HG03442 (cell line): ENCODE results near the gene CPLX3.

Source experiments
- ATAC-seq: cut with Tn5 transposase; IDR thresholded peaks from one replicate; pipeline ENCODE4 v1.9.1; 2021; ENCODE audit warnings: mild to moderate bottlenecking, moderate library complexity; ENCODE audit not compliant: unreplicated experiment

The CPLX3 gene

GRCh38 chr15:74788042-74788682, 38.3 kb upstream of the CPLX3 start:
- ATAC-seq = no peak

GRCh38 chr15:74788683-74789151, 37.7 kb upstream of the CPLX3 start:
- ATAC-seq = no peak

GRCh38 chr15:74789171-74789631, 37.2 kb upstream of the CPLX3 start:
- ATAC-seq = no peak

GRCh38 chr15:74789741-74790079, 36.7 kb upstream of the CPLX3 start:
- no peak for ATAC-seq

GRCh38 chr15:74790080-74790916, 36.1 kb upstream of the CPLX3 start:
- no peak for ATAC-seq

- no peak for ATAC-seq
Observed at GRCh38 chr15:74791007-74791406, 35.4 kb upstream of the CPLX3 start.

- no peak for ATAC-seq
Observed at GRCh38 chr15:74791667-74792066, 34.8 kb upstream of the CPLX3 start.

GRCh38 chr15:74792227-74793016, 34.0 kb upstream of the CPLX3 start:
- ATAC-seq = no peak

GRCh38 chr15:74793135-74794028, 33.0 kb upstream of the CPLX3 start:
- no peak for ATAC-seq

- no peak for ATAC-seq
Observed at GRCh38 chr15:74794248-74794969, 32.0 kb upstream of the CPLX3 start.

GRCh38 chr15:74794970-74795349, 31.5 kb upstream of the CPLX3 start:
- ATAC-seq = no peak

- ATAC-seq = no peak
Observed at GRCh38 chr15:74795966-74796625, 30.3 kb upstream of the CPLX3 start.

GRCh38 chr15:74798388-74799254, 27.8 kb upstream of the CPLX3 start:
- ATAC-seq = no peak

- ATAC-seq = no peak
Observed at GRCh38 chr15:74799255-74799855, 27.1 kb upstream of the CPLX3 start.

- ATAC-seq = peak; percentile 70
Observed at GRCh38 chr15:74799856-74800558, 26.4 kb upstream of the CPLX3 start.

- ATAC-seq = no peak
Observed at GRCh38 chr15:74800559-74801094, 25.8 kb upstream of the CPLX3 start.
